GM19043 (cell line): ENCODE results near the gene KATNAL1.
"Not testable (repeated sequence)": the region's sequence is repeated elsewhere in the genome, so short reads cannot be mapped to it uniquely, and the experiment has no call there.

ENCODE experiments used
- ATAC-seq: cut with Tn5 transposase; IDR thresholded peaks from one replicate; pipeline ENCODE4 v1.9.1; 2021; ENCODE audit warnings: low read depth; ENCODE audit not compliant: unreplicated experiment

Gene KATNAL1

DNA sequence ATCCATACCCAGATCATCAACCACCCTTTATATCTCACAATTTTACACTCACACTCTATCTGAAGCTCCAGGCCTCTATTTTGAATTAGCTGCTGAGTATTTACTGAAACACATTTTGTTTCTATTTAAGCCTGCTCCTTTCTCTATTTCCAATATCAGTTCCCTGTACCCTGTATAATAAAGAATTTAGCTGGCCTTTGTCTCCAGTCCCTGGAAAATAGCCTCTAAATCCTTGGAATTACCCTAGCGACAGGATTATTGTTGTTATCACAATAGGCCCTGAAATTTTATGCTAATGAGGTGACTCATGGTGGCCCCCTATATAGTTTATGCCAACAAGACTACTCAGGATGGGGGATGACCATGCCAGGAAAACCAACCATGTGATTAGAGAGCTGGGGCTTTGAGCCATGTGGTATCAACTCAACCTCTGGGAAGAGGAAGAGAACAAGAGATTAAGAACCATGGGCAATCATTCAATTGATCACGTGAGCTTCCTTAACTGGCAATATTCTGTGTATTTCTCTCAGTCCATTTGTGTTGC is 72.7 kb downstream of the KATNAL1 start:
- no peak for ATAC-seq

DNA sequence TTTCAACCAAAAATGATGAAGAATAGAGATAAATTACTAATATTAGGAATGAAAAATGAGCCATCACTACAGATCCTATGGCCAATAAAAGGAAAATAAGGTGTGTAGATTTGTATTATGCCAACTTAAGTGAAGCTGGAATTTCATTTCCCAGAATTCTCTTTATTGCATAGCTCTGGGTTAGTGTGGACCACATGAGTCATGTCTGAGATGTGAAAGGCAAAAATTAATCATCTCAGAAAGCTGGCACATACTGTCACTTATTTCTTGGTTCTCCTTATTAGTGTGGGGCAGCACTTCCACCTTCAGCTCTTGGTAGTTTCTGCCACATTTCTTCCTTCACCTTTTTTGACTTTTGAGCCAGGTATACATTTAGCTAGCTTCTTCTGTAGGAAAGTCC is 82.6 kb downstream of the KATNAL1 start:
- no peak for ATAC-seq

DNA sequence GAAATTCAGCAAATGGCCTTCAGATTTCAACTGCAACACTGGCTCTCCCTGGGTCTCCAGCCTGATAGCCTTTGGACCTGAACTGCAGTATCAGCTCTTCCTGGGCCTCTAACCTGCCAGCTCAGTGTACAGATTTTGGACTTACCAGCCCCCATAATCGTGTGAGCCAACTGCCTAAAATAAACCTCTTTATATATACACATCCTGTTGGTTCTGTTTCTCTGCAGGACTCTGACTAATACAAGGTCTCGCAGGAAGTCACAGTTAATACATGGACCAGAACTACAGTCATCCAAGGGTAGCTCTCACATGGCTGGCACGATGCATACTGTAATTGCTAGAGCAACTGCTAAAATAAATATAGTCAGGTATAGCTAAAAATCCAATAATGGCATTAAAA is 85.1 kb downstream of the KATNAL1 start:
- ATAC-seq, result no peak

DNA sequence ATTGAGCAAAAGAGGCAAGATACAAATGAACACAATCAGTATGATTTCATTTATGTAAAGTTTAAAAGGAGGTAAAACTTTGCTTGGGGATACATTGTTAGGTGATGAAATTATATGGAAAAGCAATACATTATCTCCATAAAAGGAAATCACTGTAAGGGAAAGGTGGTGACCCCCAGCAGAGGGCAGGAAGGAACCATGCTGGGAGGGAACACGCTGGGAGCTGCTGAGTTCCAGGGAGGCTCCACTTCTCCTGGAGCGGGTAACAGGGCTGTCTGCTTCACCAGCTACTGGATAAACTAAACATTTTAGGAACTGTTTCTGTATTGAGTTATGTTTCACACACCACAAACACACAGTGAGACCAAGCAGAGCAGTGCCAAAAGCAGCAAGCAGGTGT is 91.2 kb downstream of the KATNAL1 start:
- ATAC-seq, result no peak

DNA sequence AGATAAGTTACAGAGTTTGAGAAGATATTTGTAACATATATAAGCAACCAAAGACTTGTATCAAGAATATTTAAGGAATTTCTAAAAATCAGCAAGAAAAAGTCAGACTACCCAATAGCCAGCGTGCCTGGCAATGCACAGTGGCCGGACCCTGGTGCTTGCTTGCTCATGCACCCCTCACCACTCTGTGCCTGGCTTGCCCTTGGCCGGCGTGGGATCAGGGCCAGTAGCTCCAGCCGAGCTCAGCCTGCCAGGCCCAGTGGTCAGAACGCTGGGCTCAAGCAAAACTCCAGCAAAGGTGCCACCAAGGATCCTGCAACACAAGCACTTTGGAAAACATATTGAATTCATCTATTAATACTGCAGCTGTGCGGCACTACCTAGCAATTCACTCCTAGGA is 95.1 kb downstream of the KATNAL1 start:
- no peak for ATAC-seq

- ATAC-seq, result no peak
These were observed 95.6 kb downstream of the KATNAL1 start for GRCh38 chr13:30211745-30212144.

DNA sequence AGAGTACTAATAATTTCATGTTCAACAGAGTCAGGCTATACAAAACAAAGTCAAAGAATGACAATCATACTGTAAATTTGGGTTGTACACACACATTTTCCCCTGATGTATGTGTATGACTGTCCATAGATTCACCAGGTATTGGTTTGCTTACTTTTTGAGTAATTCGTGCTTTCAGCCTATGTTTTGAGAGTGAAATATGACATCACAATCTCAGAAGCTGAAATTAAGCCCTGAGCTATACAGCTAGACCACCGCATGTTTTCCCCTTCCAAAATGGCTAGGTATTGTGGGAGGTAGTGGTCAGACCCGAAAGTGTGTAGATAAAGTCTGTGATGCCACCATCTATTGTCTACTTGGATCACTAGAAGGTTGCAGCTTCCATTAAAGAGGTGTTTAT is 102.8 kb downstream of the KATNAL1 start:
- ATAC-seq, result no peak

DNA sequence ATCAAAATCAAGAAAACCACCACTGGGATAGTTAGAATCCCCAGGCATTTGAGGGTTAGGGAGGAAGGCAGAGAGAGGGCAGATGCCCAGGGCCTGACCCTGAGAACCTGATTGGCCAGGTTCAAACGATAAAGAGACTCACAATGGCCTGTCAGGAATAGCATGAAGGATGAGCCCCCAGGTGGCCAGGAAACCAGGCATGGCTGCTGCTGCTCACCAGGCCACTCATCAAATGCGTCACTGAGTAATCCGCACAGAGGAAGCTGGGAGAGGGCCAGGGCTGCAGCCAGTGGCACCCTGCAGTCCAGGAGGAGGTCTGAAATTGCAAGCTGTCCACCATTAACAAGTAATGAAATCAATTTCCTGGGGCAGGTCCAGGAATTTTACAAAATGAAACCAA is 111.3 kb downstream of the KATNAL1 start:
- no peak for ATAC-seq

DNA sequence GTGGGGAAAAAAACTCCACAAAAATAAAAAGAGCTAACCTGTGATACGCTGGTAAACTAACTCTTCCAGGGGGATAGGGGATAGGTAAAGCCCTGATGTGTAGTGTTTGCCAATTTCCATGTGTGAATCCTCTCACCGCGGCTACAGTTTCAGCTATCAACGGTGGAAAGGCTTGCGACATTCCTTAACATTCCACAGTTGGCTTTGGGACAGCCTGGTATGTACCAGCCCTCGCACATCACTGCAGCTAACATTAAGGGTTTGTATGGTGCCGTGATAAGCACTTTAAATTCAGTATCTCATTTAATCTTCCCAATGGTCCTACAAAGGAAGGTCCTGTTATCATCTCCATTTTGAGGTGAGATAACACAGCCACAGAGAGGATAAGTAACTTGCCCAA is 112.4 kb downstream of the KATNAL1 start:
- ATAC-seq, result no peak

DNA sequence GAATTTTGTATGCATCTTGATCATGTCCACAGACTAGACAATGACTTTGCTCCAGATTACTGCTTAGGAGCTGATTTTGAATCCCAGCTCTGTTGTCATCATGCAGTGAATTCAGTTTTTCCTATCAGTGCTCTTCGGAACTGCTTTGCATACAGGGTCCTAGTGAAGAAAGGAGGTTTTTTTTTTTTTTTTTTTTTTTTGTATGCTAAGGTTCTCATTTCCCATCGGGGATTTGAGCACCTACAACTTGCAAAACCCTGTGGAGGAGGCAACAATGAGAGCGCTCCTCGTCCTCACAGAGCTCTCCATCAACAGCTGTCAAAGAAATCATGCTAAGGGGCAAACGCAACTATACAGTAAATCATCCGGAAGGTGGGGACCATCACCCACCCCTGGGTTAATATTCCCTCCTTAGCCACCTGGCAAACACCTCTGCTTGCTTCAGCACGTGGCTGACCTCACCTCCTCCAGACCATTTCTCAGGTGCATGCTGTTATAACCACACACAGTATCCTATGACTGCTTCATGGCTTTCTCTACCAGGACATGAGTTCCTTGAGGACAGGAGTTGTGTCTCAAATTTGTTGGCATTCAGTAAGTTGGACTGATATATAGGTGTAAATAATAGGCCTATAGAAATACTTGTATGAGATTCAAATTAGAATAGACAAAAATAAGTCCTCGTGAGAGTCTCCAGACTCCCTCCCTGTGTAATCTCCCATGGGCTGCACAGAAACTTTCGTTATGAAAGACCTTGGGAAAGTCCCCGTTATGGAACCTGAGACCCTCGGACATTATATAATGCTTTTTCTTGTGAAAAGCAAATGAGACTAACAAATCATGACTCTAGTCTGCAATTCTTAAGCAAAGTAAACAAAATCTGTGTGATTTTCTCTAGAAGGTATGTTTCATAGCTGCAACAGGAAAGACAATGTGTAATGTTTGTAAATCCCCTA is 113.8 kb downstream of the KATNAL1 start:
- ATAC-seq, result no peak

DNA sequence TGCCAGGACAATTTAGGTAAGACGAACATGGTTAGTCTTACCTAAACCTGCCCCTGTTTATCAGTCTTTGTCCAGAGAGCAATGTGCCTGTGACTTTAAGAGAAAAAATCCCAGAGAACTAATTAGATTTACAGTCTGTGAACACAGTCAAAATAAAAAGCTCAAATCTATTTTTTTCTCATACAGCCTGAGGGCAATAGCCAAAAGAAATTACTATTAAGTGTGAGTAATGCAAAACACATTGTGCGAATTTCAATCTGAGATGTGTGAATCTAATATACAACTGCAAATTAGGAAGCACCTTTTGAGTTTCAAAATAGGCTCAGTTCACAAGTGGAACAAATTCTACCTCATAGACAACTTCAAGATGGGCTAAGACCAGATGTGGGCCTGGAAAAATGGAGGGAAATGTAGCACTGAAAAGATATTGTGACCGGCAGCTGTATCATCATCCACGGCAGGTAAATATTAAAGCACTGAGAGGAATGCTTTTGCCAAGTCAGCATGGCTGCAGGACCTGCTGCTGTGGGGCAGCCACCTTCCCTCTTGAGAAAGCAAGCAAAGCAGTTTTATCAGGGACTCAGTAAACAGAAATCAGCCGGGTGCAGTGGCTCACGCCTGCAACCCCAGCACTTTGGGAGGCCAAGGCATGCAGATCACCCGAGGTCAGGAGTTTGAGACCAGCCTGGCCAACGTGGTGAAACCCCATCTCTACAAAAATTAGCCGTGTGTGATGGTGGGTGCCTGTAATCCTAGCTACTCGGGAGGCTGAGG is 114.8 kb downstream of the KATNAL1 start:
- no peak for ATAC-seq

GRCh38 chr13:30191491-30192100 is 115.8 kb downstream of the KATNAL1 start:
- no peak for ATAC-seq

GRCh38 chr13:30186634-30187415 is 120.5 kb downstream of the KATNAL1 start:
- ATAC-seq, result no peak

- no peak for ATAC-seq
These were observed 125.3 kb downstream of the KATNAL1 start for GRCh38 chr13:30181888-30182651.

GRCh38 chr13:30179597-30180276 is 127.6 kb downstream of the KATNAL1 start:
- no peak for ATAC-seq

DNA sequence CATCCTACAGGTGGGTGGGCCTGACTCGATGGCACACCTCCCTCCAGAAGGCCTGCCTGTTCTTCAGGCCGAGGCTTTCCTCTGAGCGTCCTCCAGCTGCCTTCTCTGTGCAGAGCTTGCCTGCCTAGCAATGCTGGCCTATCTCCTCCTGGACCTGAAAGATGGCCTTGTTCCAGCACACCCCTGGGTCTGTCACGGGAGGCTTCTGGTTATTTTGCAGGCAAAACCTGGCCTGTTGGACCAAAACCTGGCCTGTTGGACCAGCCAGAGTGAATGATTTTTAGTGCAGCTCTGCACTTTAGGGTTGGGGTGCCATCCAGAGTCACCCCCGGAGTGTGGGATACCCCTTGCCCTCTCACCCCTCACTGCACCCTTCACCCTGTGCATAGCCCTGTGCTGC is 128.4 kb downstream of the KATNAL1 start:
- ATAC-seq, result no peak

DNA sequence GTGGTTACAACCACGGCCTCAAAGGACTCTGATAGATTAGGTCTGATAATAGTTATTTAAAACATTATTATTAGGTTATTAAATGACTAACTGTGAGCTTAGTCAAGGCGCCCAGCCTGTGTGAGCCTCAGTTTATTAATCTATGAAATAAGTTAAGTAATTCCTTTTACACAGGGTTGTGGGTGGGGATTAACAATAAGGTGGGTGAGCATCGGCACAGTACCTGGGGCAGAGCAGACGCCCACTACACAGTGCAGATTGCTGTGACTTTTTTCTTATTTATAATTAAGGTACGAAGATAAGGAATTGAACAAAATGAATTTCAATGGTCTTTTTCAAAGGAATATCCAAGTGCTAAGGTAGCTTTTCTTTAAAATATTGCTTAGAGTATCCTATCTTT is 132.2 kb downstream of the KATNAL1 start:
- no peak for ATAC-seq

DNA sequence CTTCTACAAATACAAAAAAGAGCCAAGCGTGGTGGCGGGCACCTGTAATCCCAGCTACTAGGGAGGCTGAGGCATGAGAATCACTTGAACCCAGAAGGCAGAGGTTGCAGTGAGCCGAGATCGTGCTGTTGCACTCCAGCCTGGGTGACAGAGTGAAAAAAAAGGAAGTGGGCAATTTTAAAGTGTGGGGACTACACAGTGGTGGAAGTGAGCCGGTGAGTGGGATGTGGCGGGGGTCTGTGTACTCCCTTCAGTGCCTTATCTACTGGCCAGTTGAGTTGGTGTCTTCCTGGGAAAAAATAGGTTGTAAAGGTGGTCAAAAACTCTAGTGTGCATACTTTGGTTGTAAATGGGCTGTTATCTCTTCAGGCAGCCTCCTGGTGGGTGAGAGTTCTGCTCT is 133.1 kb downstream of the KATNAL1 start:
- not testable (repeated sequence) for ATAC-seq

GRCh38 chr13:30173303-30173610 is 134.1 kb downstream of the KATNAL1 start:
- ATAC-seq, result no peak
